Measurements from ENCODE around the gene OCSTAMP.
A peak's percentile ranks its signal among the peaks of the same experiment; 100 is the strongest.

Gene OCSTAMP

DNA sequence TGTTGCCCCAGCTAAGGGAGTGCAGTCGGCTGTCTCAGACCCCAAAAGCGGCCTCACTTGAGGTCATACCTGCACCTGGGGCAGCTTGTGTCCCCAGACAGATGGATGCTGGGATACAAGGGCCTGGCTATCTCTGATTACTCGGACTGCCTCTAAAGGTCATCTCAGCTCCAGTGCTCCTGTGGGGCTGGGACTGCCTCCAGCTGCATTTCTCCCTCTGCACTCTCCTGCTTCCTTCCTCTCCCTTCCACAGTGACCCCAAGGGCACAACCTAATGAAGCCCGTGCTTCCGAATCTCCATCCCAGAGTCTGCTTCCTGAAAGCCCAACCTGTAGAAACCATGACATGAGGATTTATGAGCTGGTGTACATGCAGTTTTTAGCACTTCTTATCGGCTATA lies 22.8 kb upstream of the OCSTAMP start:
- no peak for DNase-seq (ENCODE audit: low read depth in 2 of 2)

DNA sequence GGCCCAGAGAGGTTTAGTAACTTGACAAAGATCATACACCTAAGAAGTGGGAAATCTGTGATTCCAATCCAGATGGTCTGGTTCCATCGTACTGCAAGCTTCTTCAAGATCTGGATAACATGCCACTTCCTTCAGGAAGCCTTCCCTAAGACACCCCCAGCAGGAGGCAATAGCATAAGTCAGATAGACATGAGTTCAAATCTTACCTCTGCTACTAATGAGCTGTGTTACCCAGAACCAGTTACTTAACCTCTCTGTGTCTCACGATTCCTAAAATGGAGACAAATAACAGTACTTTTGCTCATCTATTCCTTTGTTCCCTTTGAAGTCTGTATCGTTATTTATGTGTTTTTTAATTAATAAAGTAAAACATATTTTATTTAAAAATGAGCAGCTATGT lies 22.3 kb upstream of the OCSTAMP start:
- DNase-seq (ENCODE audit: low read depth in 2 of 2): no peak

DNA sequence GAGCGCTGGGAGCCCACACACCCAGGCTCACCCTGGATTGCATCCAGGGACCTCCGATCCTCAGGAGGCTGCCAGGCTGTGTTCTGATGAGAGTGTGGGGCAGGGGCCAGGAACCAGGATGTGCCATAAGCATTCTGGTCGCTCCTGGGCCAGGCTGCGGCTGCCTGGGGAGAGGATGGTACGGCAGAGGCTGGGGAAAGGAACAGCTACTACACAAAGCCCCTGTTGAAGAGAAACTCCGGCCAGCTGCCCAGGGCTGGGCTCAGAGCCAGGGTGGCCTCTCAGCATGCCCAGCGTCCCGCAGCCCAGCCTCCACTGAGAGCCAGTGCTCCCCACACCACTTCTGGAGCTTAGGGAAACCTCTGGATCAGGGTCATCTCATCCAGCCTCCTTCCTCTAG lies 21.7 kb upstream of the OCSTAMP start:
- no peak for DNase-seq (ENCODE audit: low read depth in 2 of 2)

DNA sequence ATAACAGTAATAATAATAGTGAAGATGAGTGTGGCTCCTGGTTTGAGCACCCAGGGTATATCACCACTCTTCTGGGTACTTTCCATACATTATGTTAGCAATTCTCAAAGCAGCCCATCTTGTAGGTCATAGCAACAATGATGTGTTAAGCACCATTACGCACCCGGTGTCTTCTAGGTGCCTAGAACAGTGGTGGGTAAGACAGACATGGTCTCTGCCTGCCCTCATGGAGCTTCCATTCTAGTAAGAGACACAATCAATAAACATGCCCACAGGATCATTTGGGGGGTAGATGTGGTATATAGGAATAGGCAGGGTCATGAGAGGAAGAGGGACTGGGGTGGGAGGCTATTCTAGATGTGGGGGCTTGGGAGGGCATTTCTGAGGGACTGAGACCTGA lies 21.0 kb upstream of the OCSTAMP start:
- no peak for DNase-seq (ENCODE audit: low read depth in 2 of 2)

DNA sequence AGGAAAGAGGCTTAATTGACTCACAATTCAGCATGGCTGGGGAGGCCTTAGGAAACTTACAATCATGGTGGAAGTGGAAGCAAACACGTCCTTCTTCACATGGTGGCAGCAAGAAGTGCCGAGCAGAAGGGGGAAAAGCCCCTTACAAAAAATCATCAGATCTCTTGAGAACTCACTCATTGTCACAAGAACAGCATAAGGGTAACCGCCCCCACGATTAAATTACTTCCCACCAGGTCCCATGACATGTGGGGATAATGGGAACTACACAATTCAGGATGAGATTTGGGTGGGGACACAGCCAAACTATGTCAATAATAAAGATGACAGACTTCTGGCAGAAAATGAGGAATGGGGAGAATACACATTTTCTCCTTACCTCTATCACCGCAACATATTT lies 20.5 kb upstream of the OCSTAMP start:
- DNase-seq (ENCODE audit: low read depth in 2 of 2): no peak

DNA sequence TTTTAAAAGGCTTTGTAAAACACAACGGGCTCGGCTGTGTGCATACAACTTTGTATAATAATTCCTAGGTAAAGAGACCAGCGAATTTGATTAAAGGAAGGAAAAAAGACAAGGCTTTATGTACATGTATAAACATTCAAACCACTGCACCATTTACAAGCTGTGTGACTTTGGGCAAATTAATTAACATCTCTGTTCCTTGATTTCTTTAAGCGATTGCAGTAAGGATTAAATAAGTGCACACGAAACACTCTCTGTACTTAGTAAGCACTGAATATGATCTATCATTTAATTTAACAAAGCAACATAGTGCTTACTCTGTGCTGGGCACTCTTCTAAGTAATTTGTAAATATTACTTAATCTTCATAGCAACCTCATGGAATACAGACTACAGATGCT lies 19.5 kb upstream of the OCSTAMP start:
- no peak for DNase-seq (ENCODE audit: low read depth in 2 of 2)

DNA sequence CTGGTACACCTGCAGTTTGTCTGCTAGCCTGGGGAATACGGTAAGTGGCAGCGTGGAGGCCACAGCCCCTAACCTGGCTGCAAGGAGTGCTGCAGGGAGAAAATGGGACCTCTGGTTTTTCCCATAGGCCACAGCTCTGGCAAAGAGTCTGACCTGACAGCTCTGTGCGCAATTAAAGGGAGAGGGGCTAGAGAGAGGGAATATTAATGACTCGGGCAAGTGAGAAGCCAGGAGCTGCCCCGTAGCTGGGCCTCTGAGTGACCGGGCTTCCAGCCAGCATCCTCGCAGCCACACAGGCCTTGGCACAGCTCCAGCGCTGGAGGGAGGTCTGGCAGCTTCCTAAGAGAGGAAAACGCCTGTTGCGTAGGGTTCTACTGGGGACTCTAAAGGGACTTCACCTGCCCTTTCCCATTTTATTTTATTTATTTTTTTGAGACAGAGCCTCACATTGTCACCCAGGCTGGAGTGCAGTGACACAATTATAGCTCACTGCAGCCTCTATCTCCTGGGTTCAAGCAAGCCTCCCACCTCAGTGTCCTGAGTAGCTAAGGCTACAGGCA lies 18.2 kb upstream of the OCSTAMP start:
- no peak for DNase-seq (ENCODE audit: low read depth in 2 of 2)

DNA sequence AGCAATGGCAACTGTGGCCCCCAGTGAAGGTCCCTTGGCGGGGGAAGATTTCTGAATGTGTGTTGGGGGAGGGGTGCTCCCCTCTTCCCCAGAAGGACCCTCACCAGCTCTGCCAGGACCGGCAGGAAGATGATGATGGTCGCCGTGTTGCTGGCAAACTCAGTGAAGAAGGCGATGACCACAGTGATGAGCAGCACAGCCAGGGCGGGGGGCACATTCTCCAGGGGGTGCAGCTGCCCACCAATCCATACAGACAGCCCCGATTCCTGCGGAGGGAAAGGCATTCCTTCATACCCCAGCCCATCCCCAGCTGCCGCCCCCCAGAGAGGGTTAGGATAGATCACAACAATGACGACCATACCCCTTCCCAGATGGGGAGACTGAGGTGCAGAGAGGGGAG lies 15.7 kb upstream of the OCSTAMP start:
- no peak for DNase-seq (ENCODE audit: low read depth in 2 of 2)

DNA sequence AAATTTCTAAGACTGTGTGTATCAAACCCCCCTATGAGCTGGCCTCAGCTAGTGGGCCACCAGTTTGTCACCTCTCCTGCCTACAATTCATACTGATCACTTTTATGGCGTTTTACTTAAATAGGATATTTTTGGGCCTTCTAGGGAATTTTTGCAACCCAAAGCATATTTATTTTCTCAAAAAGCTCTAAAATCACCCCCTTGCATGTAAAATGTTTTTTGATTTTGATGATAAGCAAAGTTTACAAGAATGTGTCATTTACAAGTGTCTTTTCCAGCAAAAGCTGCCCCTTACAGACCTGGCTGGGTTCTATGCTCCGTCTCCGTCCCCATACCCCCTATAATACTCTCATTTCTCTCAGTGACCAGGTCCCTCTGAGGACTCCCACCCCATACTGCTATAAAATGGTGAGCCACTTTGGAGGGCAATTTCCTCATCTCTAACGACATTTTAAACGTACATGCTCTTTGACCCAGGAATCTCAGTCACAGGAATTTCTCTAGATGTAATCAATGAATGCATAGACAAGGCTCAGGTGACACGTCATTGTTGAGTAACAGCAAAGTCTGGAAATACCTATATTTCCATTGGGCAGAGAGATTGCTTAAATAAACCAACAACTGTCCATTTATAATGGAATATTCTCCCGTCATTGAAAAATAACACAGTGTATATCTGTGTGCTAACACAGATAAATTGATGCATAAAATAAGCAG lies 13.9 kb upstream of the OCSTAMP start:
- no peak for DNase-seq (ENCODE audit: low read depth in 2 of 2)

DNA sequence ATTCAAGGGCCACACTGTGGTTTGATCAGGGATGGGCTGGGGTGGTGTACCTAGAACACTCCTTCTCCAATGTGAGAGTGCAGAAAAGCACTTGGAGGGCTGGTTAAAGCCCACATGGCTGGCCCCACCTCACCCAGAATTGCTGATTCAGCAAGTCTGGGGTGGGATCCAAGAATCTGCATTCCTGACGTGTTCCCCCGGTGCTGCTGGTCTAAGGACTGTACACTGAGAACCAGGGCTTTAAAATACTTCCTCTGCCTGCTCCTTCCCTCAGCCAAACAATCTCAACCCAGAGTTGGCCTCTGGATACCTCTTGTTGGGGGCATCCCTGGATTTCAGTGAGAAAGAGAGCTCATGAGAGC lies 13.4 kb upstream of the OCSTAMP start:
- no peak for DNase-seq (ENCODE audit: low read depth in 2 of 2)

DNA sequence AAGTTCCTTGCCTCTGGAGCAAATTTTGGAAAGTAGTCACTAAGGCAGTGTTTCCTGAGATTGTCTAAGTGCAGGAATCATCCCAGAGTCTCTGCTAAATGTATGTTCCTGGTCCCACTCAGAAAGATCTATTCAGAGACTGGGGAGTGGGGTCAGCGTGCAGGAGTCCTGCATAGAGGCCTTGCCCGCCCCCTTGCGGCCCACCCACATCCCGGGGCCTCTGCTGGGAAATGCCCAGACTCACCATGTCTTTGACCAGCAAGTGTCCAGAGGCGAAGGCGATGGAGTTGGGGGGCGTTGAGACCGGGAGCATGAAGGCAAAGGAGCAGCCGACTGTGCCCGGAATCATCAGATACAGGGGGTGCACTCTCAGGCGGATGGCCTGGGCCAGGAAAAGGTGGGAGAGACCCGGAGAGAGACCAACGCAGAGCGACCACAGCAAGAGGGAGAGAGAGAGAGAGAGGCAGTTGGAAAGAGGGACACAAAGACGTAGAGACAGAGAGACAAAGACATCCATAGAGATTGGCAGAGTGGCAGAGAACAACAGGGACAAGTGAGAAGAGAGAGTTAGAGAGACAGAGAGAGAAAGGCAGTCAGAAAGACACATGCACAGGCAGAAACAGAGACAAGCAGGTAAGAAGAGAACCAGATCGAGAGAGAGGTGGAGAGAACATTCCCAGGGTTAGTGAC lies 12.9 kb upstream of the OCSTAMP start:
- no peak for DNase-seq (ENCODE audit: low read depth in 2 of 2)

DNA sequence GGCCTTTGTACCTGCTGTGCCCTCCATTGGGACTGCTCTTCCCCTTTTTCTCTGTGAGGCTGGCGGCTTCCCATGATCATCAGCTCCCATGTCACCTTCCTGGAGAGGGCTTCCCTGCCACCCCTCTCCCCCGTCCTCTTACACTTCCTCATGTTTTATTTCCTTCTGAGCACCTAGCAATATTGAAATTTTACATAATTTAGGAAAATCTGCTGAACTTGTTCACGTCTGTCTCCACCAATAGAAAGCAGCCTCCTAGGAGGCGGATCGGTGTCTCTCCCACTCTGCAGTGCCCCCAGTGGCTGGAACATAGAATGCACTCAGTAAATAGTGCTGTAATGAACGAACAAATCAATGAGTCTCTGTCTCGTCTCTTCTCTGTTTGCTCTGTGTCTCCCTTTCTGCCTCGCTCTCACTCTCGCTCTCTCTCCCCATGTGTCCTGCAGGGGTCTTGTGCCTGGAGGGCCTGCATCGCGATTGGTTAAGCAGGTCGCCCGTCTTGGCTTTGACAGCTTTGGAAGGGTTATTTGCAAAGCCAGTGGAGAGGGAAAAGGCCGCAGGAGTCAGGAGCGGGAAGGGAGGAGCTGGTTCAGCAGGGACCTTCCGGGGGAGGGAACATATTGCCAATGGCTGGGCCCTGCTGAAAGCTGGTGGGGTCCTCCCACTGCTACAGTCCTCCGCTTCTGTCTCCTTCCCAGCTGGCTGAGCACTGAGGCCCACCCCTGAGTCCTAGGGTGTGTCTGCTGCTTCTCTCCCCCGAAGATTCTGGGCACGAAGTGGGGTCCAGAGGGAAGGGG lies 12.1 kb upstream of the OCSTAMP start:
- DNase-seq (ENCODE audit: low read depth in 2 of 2): peak; percentile 14 to 45

DNA sequence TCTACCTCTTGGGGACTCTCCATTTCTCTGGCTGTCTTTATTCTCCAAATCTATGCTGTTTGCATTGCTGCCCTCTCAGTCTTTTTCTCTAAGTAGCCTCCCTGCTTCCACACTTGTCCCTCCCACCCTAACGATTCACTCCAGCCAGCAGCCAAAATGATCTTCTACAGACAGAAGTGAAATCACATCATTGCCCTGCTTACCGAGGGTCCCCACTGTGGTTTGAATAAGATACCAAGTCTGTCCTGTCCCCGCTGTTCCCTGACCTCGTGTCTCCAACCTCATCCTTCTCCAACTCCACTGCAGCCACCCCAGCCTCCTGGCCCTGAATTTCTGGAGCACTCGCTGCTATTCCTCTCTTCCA lies 11.5 kb upstream of the OCSTAMP start:
- DNase-seq (ENCODE audit: low read depth in 2 of 2): no peak

DNA sequence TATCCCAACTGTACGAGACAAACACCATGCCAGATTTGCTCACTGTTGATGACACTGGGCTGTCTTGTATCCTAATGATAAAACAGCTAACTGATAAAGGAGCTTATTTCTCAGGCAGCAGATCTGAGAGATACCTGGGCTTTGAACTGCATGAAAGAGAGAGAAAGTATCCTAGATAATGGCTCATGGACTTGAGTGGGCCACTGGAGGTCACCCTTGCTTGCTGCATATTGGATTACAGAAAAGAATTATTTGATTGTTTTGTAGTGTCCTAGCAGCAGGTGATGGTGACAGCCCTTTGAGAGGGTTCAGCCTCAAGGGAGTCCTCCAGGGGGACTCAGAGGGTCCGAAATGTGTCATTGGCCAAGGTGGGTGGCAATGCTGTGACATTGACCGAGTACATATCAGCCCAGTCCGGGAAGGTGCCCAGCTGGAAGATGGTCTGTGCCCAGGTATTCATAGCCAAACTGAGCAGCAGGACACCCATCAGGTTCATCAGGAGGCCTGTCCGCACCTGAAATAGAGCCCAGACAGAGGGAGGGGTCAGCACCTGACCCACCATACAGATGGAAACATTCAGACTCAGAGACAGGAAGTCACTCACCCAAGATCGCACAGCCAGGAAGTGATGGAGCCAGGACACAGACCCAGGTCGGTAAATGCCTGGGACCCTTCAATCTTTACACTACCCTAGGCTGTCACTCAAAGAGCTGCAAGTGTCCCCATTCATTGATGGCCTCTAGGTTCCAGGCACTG lies 9.4 kb upstream of the OCSTAMP start:
- no peak for DNase-seq (ENCODE audit: low read depth in 2 of 2)

DNA sequence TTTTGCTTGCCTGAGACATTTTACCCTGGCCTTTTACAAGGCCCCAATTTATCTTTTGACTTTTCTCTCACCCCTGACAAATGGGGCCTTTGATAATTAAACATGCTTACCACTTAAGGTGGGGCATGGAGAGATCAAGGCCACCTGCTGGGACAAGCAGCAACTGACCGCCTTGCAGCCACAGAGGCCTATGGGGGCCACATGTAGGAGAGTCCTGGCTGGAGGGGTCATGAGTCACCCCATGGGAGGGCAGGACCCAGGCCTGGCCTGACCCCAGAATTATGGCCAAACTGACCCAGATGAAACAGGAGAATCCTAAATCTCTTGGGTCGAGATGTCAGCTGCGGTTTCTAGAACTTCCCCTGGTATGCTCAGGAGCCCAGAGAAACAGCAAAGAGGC lies 8.5 kb upstream of the OCSTAMP start:
- no peak for DNase-seq (ENCODE audit: low read depth in 2 of 2)

DNA sequence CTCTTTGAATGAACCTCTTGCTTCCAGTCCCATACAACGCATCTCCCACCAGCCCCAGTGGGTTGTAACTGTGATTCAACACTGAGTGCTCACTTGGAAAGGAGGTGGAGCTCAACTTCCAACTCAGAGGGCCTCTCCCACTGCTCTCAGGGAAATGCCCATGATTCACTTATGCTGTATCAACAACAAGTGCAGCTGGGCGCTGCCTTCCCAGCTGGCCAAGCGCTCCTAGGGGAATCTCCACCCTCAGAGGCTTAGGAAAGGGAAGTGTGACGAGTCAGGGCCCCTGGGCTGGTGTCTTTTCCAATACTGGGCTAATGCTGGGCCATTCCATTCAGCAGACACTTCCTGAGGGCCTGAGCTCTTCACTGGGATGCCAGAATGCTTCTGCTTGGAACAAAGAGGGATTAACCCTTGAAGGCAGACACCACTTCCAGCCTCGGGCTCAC lies 8.1 kb upstream of the OCSTAMP start:
- DNase-seq (ENCODE audit: low read depth in 2 of 2): no peak

DNA sequence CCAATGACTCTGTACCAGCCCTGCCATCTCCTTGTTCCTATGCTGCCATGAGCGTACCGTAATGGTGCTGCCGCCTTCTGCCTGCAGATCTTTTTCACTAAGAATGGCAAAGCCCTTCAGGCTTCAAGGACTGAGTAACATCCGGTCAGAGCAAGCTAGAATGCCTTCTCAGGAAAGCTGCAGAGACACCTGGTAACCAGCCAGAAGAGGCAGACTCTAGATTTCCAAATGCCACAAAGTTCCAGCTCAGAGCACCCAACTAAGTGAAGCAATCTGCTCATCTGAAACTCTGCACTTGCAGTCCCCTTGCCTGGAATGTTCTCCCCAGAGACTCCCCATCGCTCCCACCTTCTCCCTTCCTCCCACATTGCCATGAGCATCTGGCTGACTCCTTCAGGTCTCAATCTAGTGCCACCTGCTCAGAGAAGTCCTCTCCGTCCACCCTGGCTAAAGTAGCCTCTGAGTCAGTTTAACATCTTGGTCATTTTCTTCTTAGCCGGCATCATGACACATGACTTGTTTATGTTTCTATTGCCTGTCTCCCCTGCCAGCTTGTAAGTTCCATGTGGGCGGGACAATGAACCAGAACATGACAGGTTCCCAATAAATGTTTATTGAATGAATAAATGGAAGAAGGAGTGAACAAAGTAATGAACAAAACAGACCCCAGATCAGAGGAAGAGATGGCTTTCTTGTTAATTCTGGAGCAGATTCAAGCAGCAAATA lies 6.9 kb upstream of the OCSTAMP start:
- DNase-seq (ENCODE audit: low read depth in 2 of 2): no peak

DNA sequence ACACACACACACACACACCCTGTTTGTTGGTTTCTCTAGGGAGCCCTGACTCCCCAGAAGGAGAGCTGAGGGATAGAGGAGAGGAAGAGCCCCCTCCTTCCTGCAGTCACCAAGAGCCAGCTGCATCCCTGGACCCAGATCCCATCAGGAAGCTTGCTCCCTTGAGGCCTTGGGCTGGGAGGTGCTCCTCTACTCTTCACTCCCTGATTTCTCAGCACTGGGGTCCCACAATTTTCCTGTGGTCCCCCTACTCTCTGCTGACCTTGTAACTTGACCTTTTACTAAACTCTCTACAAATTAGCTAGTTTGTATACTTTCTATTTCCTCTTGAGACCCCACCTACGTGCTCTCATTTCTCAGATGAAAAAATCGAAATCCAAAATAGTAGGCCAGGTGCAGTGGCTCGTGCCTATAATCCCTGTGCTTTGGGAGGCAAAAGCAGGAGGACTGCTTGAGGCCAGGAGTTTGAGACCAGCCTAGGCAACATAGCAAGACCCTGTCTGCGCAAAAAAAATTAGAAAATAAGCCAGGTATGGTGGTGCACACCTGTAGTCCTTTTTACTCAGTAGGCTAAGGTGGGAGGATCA lies 5.0 kb upstream of the OCSTAMP start:
- no peak for DNase-seq (ENCODE audit: low read depth in 2 of 2)

DNA sequence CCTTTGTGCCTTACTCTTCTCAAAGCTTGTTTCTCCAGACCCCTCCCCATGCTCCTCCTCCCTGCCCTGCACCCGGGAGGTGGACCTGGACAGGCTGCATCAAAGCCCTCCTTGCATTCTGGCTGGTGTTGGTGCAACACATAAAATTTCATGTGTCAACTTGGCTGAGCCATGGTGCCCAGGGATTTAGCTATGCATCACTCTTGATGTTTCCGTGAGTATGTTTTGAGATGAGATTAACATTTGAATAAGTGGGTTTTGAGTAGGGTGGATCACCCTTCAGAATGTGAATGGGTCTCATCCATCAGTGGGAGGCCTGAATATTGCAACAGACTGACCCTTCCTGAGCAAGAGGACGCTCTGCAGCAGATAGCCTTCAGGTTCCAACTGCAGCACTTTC lies 4.4 kb upstream of the OCSTAMP start:
- DNase-seq (ENCODE audit: low read depth in 2 of 2): no peak

DNA sequence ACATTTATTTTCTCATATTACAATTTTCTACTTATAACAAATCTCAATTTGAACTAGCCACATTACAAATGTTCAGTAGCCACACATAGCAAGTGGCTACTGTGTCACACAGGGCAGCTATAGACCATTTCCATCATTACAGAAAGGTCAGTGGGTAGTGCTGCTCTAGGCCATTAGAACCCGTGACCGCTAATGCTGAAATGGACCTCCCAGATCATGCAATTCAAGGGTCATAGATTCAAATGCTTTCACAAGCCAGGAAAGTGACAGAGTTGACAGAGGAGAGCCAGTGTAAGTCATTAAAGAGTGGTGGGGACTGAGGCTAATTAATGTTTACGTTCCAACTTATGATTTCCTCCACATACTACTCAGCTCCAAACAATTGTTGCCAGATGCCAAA lies 3.5 kb upstream of the OCSTAMP start:
- no peak for DNase-seq (ENCODE audit: low read depth in 2 of 2)

Measured in stimulated activated CD8-positive, alpha-beta memory T cell treated with anti-CD3 and anti-CD28 coated beads, Interleukin-7, amount 100 ng/mL, for 1 hour (primary cell).